HL-60 (cell line): ENCODE data around the gene DBP.

Experiments used
- DNase-seq, 2 experiments: peaks; one replicate each; pipeline ENCODE4 v3.0.0-alpha.2; 2010 to 2020; ENCODE audit warnings: low read depth in 1 of 2, low spot score in 1 of 2
- H3K27ac ChIP-seq: fragments of 250-450 bp; sonication (Bioruptor Pico); replicated peaks from 2 replicates; pipeline ENCODE4 v1.5.1; 2020; ENCODE audit warnings: mild to moderate bottlenecking, moderate library complexity
- H3K27me3 ChIP-seq: fragments of 250-450 bp; sonication (Bioruptor Pico); 2 replicates; pipeline ENCODE4 v1.5.1; 2021; ENCODE audit warnings: mild to moderate bottlenecking, moderate library complexity; ENCODE audit not compliant: insufficient read depth, poor library complexity, severe bottlenecking
- H3K4me3 ChIP-seq: replicated peaks from 2 replicates; pipeline ENCODE4 v1.5.1; 2011; ENCODE audit warnings: mild to moderate bottlenecking, control low read depth, low read length; ENCODE audit not compliant: insufficient read depth
- CTCF ChIP-seq: IDR thresholded peaks from one replicate; pipeline ENCODE4 v1.5.1; 2011; ENCODE audit warnings: low read length, control low read depth, inconsistent platforms; ENCODE audit not compliant: insufficient read depth
- GABPA ChIP-seq: IDR thresholded peaks from 2 replicates; pipeline ENCODE4 v1.6.1; 2012; ENCODE audit warnings: low read depth
- POLR2AphosphoS5 ChIP-seq: IDR thresholded peaks from 2 replicates; pipeline ENCODE4 v1.6.1; 2012; ENCODE audit warnings: low read depth
- REST ChIP-seq: IDR thresholded peaks from 2 replicates; pipeline ENCODE4 v1.6.1; 2012; ENCODE audit warnings: low read depth; ENCODE audit not compliant: insufficient replicate concordance
- SPI1 ChIP-seq: IDR thresholded peaks from 2 replicates; pipeline ENCODE4 v1.6.1; 2012; ENCODE audit warnings: low read depth, mild to moderate bottlenecking, borderline replicate concordance

DBP gene

GRCh38 chr19:48661711-48662090 is 24.5 kb upstream of the DBP start:
- TF ChIP-seq REST (no peak), POLR2AphosphoS5 (no peak), SPI1 (no peak), CTCF (no peak), GABPA (no peak)
- H3K4me3 ChIP-seq, result no peak overlapping the region
- DNase-seq, result no peak
- no peak overlapping the region for H3K27ac ChIP-seq
- no peaks in the 10 kb centered on the region for H3K27me3 ChIP-seq

GRCh38 chr19:48660852-48661710 is 23.9 kb upstream of the DBP start:
- DNase-seq, result peak; percentile 50 to 89

More at GRCh38 chr19:48660852-48661710, 23.9 kb upstream of the DBP start:
- no peaks in the 10 kb centered on the region for H3K27me3 ChIP-seq
- no peak overlapping the region for H3K4me3 ChIP-seq
- no peak for TF ChIP-seq REST
- no peak for TF ChIP-seq POLR2AphosphoS5
- TF ChIP-seq GABPA, result no peak
- no peak; the same call in 1 of the 2 replicates for TF ChIP-seq SPI1
- no peak for TF ChIP-seq CTCF
- H3K27ac ChIP-seq, result peak overlapping the region; percentile 63
